ENCODE data around the gene GOLGA6C.
"Not testable (repeated sequence)": the region's sequence is repeated elsewhere in the genome, so short reads cannot be mapped to it uniquely, and the experiment has no call there.

GOLGA6C gene

GRCh38 chr15:75258034-75258433 is at the start of gene GOLGA6C:
TSS of gene GOLGA6C (plus strand) at chr15:75258334. CDS start at chr15:75258599, 265 bp downstream.
- not testable (repeated sequence) for DNase-seq (ENCODE audit: low spot score)

GRCh38 chr15:75208501-75209288 is 49.4 kb upstream of the GOLGA6C start:
- no peak for DNase-seq (ENCODE audit: low spot score)

- DNase-seq (ENCODE audit: low spot score) = no peak
Observed at GRCh38 chr15:75209289-75209676, 48.9 kb upstream of the GOLGA6C start.

- DNase-seq (ENCODE audit: low spot score) = no peak
Observed at GRCh38 chr15:75210811-75211230, 47.3 kb upstream of the GOLGA6C start.

GRCh38 chr15:75211436-75212199 is 46.5 kb upstream of the GOLGA6C start:
- no peak for DNase-seq (ENCODE audit: low spot score)

- no peak for DNase-seq (ENCODE audit: low spot score)
Observed at GRCh38 chr15:75212200-75212858, 45.8 kb upstream of the GOLGA6C start.

- DNase-seq (ENCODE audit: low spot score) = no peak
Observed at GRCh38 chr15:75213212-75213767, 44.8 kb upstream of the GOLGA6C start.

- DNase-seq (ENCODE audit: low spot score) = no peak
Observed at GRCh38 chr15:75213768-75214221, 44.3 kb upstream of the GOLGA6C start.

GRCh38 chr15:75214293-75215096 is 43.6 kb upstream of the GOLGA6C start:
- no peak for DNase-seq (ENCODE audit: low spot score)

GRCh38 chr15:75215107-75216004 is 42.8 kb upstream of the GOLGA6C start:
- DNase-seq (ENCODE audit: low spot score) = no peak

GRCh38 chr15:75217012-75217411 is 41.1 kb upstream of the GOLGA6C start:
- no peak for DNase-seq (ENCODE audit: low spot score)

GRCh38 chr15:75217574-75217973 is 40.6 kb upstream of the GOLGA6C start:
- DNase-seq (ENCODE audit: low spot score) = not testable (repeated sequence)

GRCh38 chr15:75219507-75219929 is 38.6 kb upstream of the GOLGA6C start:
- not testable (repeated sequence) for DNase-seq (ENCODE audit: low spot score)

GRCh38 chr15:75223688-75224087 is 34.4 kb upstream of the GOLGA6C start:
- no peak for DNase-seq (ENCODE audit: low spot score)

- no peak for DNase-seq (ENCODE audit: low spot score)
Observed at GRCh38 chr15:75224281-75224680, 33.9 kb upstream of the GOLGA6C start.

- not testable (repeated sequence) for DNase-seq (ENCODE audit: low spot score)
Observed at GRCh38 chr15:75225102-75225836, 32.9 kb upstream of the GOLGA6C start.

- no peak for DNase-seq (ENCODE audit: low spot score)
Observed at GRCh38 chr15:75225951-75226732, 32.0 kb upstream of the GOLGA6C start.

- not testable (repeated sequence) for DNase-seq (ENCODE audit: low spot score)
Observed at GRCh38 chr15:75227112-75227511, 31.0 kb upstream of the GOLGA6C start.

All from kidney capillary endothelial cell (primary cell).